ENCODE results near the gene AHCYL2.

DNA sequence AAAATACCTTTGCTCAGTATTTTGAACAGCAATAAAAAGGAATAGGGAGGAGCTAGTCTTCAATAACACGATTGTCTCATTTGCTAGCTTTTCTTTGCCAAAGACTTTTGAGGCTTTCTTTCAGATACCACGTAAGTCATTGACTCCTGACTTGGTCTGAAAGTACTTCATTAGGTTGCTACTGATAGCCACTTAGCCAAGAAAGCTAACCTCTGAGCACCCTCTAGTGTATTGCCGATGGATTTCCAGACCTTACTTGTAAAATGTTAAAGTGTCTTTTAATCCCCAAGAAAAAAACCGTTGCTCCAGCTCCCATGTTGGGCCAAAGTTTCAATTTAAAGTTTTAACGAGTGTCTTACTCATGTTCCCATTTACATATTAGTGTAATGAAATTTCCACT is 146.0 kb downstream of the AHCYL2 start:
- TF ChIP-seq POLR2A (IDR thresholded peaks at IDR 0.05) (no peak), POLR2AphosphoS5 (IDR thresholded peaks at IDR 0.05) (no peak), EP300 (IDR thresholded peaks at IDR 0.05) (no peak)
- TF ChIP-seq, protein P1, sequence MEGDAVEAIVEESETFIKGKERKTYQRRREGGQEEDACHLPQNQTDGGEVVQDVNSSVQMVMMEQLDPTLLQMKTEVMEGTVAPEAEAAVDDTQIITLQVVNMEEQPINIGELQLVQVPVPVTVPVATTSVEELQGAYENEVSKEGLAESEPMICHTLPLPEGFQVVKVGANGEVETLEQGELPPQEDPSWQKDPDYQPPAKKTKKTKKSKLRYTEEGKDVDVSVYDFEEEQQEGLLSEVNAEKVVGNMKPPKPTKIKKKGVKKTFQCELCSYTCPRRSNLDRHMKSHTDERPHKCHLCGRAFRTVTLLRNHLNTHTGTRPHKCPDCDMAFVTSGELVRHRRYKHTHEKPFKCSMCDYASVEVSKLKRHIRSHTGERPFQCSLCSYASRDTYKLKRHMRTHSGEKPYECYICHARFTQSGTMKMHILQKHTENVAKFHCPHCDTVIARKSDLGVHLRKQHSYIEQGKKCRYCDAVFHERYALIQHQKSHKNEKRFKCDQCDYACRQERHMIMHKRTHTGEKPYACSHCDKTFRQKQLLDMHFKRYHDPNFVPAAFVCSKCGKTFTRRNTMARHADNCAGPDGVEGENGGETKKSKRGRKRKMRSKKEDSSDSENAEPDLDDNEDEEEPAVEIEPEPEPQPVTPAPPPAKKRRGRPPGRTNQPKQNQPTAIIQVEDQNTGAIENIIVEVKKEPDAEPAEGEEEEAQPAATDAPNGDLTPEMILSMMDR (IDR thresholded peaks at IDR 0.05), result no peak
